ENCODE measurements around the gene CDKN2B-AS1.

GRCh38 chr9:22097707-22098106, 103.1 kb downstream of the CDKN2B-AS1 start:
- TF ChIP-seq AEBP2 (tag by site-specific recombination; IDR thresholded peaks at IDR 0.05; ENCODE audit: borderline replicate concordance) (no peak), ZBTB1 (tag by site-specific recombination; IDR thresholded peaks at IDR 0.05) (no peak)
